A549 (cell line): Measurements from ENCODE around the gene NDRG4.

Source experiments
- CBX8 ChIP-seq: fragments of 200-600 bp; sonication (generic); IDR thresholded peaks from 2 replicates; pipeline ENCODE4 v1.6.1; 2016
- MYC ChIP-seq: IDR thresholded peaks from 2 replicates; pipeline ENCODE4 v1.6.1; 2012; ENCODE audit warnings: mild to moderate bottlenecking, inconsistent platforms, low read length, improper control_type of control experiment, borderline replicate concordance
- TF ChIP-seq, protein P1 (sequence below): fragments of >200 bp; sonication (Bioruptor Twin); formaldehyde crosslinking; IDR thresholded peaks from 3 replicates; pipeline ENCODE4 v1.5.1; 2016
- TF ChIP-seq, protein P2 (sequence below): fragments of 250-450 bp; sonication (Bioruptor Pico); IDR thresholded peaks from 2 replicates; pipeline ENCODE4 v1.5.0; 2021; ENCODE audit warnings: mild to moderate bottlenecking, moderate library complexity, borderline replicate concordance

DNA sequence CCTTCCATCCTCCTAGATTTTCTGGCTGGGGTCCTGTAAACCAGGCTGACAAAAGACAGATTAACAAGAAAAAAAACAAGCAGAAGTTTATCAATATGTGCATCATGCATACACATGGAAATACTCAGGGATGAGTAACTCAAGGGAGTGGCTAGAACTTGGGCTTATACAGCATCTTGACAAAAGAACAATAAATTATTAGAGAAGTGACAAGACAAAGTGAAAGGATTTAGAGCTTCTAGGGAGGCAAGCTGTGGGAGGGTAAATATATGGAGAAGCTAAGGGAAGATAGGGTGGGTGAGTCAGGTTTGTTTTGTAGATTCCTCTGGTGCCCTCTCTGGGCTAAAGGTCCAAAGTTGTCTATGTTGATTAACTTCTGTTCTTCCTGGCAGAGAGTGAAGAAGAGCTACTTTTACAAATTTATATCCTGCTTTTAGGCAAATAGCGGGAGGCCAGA lies 48.0 kb upstream of the NDRG4 start:
- TF ChIP-seq, protein P1, sequence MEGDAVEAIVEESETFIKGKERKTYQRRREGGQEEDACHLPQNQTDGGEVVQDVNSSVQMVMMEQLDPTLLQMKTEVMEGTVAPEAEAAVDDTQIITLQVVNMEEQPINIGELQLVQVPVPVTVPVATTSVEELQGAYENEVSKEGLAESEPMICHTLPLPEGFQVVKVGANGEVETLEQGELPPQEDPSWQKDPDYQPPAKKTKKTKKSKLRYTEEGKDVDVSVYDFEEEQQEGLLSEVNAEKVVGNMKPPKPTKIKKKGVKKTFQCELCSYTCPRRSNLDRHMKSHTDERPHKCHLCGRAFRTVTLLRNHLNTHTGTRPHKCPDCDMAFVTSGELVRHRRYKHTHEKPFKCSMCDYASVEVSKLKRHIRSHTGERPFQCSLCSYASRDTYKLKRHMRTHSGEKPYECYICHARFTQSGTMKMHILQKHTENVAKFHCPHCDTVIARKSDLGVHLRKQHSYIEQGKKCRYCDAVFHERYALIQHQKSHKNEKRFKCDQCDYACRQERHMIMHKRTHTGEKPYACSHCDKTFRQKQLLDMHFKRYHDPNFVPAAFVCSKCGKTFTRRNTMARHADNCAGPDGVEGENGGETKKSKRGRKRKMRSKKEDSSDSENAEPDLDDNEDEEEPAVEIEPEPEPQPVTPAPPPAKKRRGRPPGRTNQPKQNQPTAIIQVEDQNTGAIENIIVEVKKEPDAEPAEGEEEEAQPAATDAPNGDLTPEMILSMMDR, result peak; percentile 33; the same call in 2 of the 3 replicates
- TF ChIP-seq, protein P2, sequence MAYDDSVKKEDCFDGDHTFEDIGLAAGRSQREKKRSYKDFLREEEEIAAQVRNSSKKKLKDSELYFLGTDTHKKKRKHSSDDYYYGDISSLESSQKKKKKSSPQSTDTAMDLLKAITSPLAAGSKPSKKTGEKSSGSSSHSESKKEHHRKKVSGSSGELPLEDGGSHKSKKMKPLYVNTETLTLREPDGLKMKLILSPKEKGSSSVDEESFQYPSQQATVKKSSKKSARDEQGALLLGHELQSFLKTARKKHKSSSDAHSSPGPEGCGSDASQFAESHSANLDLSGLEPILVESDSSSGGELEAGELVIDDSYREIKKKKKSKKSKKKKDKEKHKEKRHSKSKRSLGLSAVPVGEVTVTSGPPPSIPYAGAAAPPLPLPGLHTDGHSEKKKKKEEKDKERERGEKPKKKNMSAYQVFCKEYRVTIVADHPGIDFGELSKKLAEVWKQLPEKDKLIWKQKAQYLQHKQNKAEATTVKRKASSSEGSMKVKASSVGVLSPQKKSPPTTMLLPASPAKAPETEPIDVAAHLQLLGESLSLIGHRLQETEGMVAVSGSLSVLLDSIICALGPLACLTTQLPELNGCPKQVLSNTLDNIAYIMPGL (CRISPR knock-in tag), result no peak
- TF ChIP-seq CBX8 (no peak), MYC (no peak)
